H54 (cell line): ENCODE data around the gene TLL2.

ENCODE experiments used
- DNase-seq: peaks from one replicate; pipeline ENCODE4 v3.0.0; 2011; ENCODE audit warnings: low spot score, mixed read lengths; ENCODE audit not compliant: insufficient read length
- FAIRE-seq: peaks from 3 replicates; lab custom pipeline; 2011; peaks lifted over from hg19 to GRCh38; lab: Jason Lieb, UNC
- POLR2A ChIP-seq: IDR thresholded peaks from 2 replicates; pipeline ENCODE4 v1.6.1; 2011; ENCODE audit warnings: low read depth, mild to moderate bottlenecking, low read length

The TLL2 gene

GRCh38 chr10:96325719-96326373, 187.9 kb downstream of the TLL2 start:
- FAIRE-seq, result no peak
- DNase-seq, result no peak
- TF ChIP-seq POLR2A, result no peak

GRCh38 chr10:96324447-96324846, 189.3 kb downstream of the TLL2 start:
- TF ChIP-seq POLR2A, result no peak
- DNase-seq, result no peak
- no peak for FAIRE-seq

- TF ChIP-seq POLR2A, result no peak
- no peak for FAIRE-seq
Observed at GRCh38 chr10:96322275-96322674, 191.5 kb downstream of the TLL2 start.

DNA sequence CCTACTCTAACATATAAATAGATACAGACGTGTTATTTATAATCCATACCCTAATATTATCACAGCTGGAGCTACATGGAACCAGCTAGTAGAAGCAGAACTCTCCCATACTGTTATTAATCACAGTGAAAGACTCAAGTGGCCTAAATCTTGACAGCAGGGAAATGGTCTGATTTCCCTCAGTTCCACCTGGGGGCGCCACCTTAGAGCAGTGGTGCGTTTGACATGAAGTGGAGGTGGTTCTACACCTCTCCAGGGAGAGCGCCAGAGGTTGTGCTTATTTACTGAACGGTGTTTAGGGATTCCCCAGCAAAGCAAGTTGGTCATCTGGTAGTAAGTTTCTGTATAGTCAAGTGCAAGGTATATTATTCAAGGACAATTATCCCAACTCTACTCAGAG, 191.9 kb downstream of the TLL2 start:
- FAIRE-seq, result no peak
- no peak for TF ChIP-seq POLR2A
- DNase-seq, result no peak

More at GRCh38 chr10:96322275-96322674, 191.5 kb downstream of the TLL2 start:
- no peak for DNase-seq

DNA sequence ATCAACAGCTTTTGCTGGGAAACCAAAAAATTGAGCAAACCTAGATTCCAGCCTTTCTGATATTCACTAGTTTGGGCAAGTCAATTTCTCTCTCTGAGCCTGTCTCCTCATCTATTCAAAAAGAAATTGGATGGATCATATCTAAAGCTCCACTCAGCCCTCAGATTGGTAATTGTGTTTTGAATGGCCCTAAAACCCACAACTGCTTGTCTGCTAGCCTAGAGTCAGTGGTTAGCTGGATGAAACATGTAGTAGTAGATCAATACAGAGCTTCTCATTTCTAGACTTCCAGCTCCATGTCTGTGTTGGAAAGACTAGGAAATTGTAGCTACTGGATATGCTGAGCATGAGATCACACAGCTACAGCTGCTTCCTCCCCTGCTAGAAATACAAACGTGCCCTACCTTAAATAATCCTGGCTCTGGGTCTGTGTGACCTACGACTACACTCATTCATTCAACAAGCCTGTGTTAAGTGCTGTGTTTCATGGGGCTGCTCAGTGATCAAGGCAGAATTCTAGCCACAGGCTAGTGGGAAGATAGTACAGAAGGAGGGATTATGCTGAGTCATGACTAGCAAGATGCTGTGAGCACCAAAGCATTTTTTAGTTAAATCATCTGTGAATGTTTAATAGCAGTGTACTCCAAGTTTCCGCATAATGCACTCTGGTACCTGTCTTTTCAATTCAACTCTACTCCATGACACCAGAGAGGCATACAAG, 193.8 kb downstream of the TLL2 start:
- FAIRE-seq, result no peak
- no peak for DNase-seq
- TF ChIP-seq POLR2A, result no peak

GRCh38 chr10:96317067-96317833, 196.5 kb downstream of the TLL2 start:
- no peak for TF ChIP-seq POLR2A
- DNase-seq (no peak), FAIRE-seq (no peak)
